GM11168 (cell line): ENCODE measurements around the gene UCKL1.
"Not testable (repeated sequence)": the region's sequence is repeated elsewhere in the genome, so short reads cannot be mapped to it uniquely, and the experiment has no call there.

Experiments
- in situ Hi-C: fragments of 300-500 bp; cut with MboI; formaldehyde crosslinking; loops from one replicate; pipeline ENCODE4 v1.12.0; 2022; ENCODE audit warnings: low sequenced_read_pairs; ENCODE audit not compliant: unreplicated experiment

UCKL1 gene

GRCh38 chr20:63955827-63956663 lies at the start of gene UCKL1:
Gene UCKL1 (minus strand): TSS chr20:63956416. CDS start chr20:63956372, 44 bp downstream.
- in situ Hi-C loops: no loop called here

GRCh38 chr20:64005394-64005793 lies 49.2 kb upstream of the UCKL1 start:
- in situ Hi-C loops: no loop called here

- in situ Hi-C loops: no loop called here
Observed at GRCh38 chr20:64003960-64004725, 47.9 kb upstream of the UCKL1 start.

- in situ Hi-C loops: no loop called here
Observed at GRCh38 chr20:64001607-64002011, 45.4 kb upstream of the UCKL1 start.

- in situ Hi-C loops: no loop called here
Observed at GRCh38 chr20:64000906-64001305, 44.7 kb upstream of the UCKL1 start.

GRCh38 chr20:63982937-63983336 lies 26.7 kb upstream of the UCKL1 start:
- in situ Hi-C loops: no loop called here

GRCh38 chr20:63980806-63981728 lies 24.9 kb upstream of the UCKL1 start, which contains the start of gene PRPF6:
Gene PRPF6 (plus strand): TSS chr20:63981132. CDS start chr20:63981246, 114 bp downstream.
- in situ Hi-C loops: no loop called here

DNA sequence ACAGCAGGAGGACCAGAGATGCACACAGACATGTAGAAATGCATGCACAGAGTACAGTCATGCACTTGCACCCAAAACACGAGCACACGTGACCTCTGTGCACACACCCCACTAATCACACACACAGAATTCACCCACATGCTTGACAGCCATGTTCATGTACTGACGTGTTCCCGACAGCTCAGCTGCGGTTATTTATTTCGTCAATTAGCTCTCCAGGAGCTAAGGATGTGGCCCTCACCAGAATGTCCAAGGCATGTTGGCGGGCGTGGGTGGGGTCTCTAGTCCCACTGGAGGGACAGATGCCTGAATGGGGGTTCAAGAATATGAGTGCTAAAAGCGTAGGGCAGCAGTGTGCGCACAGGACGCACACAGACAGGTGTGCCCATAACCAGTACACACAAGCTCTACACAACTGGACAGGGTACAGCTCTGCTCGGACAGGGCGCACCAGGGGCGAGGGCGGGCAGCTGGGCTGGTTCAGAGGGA lies 24.1 kb upstream of the UCKL1 start:
- in situ Hi-C loops: no loop called here

- in situ Hi-C loops: no loop called here
Observed at GRCh38 chr20:63979557-63980316, 23.5 kb upstream of the UCKL1 start, which contains the start of gene SAMD10. Gene SAMD10 (minus strand): TSS chr20:63979642. CDS start chr20:63979467, 175 bp downstream.

GRCh38 chr20:63979229-63979556 lies 23.0 kb upstream of the UCKL1 start:
- in situ Hi-C loops: no loop called here

DNA sequence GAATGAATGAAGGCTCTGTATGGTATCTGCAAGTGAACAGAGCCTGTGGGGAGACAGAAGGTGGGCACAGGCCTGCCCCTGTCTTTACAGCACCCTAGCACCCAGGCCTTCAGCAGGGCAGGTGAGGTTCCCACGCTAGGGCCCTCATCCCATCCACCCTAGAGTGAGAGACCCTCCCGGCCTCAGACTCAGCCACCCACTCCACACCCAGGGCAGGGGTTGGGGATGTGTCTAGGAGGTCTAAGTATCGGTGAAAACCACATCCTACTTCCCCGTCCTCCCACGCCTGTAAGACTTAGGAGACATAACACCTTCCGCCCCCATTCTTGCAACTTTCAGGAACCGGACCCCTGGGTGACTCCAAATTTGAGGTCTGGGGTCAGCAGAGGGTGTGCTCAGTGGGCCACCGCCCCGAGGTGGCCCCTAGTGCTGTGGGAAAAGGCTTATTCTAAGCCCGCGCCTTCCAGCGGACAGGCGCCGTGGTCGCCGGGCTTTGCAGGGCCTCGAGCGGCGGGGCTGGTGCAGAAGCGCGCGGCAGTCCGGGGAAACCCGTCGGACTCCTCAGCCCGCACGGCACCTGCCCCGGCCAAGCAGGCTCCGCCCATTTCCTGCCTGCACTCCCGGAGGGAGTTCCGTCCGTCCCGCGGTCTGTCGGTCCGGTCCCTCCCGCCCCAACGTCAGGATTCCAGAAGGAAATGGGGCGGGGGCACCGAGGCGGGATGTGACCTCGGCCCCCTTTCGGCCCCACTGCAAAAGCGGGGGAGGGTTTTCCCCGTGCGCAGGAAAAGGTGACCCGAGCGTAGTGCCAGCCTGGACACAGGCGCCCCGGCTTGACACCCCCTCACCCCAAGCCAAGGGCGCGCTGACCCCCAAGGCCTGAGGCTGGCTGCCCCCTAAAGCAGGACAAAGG lies 22.4 kb upstream of the UCKL1 start:
- in situ Hi-C loops: no loop called here

- in situ Hi-C loops: no loop called here
Observed at GRCh38 chr20:63977739-63978276, 21.6 kb upstream of the UCKL1 start.

DNA sequence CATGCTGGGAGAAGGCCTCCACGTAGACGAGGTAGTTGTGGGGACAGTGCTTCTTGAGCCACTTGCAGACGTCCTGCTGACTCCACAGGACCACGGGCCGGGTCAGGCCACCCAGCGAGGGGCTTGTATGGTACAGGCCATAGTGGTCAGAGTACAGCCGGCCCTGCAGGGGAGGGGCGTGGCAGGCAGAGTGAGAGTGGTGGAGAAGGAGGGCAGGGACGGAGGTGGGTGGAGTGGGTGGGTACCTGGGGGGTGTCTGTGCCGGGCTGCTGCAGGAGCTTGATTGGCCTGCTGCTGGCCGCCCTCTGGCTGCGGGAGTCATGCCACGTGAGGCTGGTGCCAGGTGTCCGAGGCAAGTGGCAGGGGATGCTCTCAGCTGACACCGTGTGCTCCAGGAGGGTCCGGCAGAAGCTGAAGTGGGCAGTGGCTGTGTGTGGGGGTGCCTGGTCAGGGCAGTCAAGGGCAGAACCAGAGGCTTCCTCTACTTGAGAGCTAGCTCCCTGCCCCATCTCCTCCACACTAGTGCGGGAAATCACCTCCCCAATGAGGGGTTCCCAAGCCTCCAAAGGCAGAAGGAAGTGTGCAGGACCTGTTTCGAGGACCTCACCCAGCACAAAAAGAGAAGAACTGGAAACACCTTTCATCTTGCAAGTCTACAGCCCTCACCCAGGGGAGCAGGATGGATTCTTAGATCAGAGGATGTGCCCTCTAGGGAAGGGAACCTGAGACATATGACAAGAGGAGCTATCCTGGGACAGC lies 20.9 kb upstream of the UCKL1 start:
- in situ Hi-C loops: no loop called here

DNA sequence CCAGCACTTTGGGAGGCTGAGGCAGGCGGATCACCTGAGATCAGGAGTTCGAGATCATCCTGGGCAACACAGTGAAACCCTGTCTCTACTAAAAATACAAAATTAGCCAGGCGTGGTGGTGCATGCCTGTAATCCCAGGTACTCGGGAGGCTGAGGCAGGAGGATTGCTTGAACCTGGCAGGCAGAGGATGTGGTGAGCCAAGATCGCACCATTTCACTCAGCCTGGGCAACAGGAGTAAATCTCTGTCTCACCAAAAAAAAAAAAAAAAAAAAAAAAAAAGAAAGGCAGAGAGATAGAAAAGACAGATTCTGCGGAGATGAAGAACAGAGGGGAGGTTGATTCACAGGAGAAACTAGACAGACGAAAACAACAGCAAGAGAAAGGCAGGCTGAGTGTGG lies 20.3 kb upstream of the UCKL1 start:
- in situ Hi-C loops: not testable (repeated sequence)

GRCh38 chr20:63974402-63975200 lies 18.4 kb upstream of the UCKL1 start:
- in situ Hi-C loops: no loop called here

DNA sequence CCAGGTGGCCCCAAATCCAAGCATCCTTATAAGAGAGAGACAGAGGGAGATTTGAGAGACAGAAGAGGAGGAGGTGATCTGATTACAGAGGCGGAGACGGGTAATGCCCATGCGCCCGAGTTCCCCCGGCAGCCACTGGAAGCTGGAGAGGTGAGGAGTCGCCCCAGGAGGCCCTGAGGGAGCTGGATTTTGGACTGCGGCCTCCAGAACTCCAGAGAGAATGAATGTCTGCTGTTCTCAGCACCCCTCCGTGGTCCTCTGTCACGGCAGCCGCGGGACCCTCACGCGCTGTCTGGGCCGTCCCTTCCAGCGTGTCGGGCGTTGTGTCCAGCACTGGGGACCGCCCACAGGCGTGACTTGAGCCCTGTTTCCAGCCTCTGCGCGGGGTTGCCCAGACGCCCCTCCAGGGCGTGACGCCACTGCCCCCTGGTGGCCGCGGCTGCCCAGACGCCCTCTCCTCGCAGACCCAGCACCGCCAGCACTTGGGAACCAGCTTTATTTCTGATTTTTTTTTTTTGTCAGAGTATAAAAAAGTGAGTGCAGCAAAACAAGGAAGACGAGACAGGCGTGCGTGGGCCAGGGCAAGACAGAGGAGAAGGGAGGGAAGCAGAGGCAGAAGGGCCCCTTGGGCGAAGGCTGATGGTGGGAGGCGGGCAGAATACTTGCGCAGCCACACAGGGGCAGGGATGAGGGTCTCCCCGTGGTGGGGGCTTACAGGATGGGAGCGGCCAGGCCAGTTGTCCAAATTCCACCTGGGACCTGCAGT lies 17.6 kb upstream of the UCKL1 start:
- in situ Hi-C loops: no loop called here
